Fibroblast of peridontal ligament (primary cell): ENCODE measurements around the gene CCDC85A.

Experiments
- DNase-seq: peaks from one replicate; pipeline ENCODE4 v3.0.0-alpha.2; 2010; ENCODE audit errors: extremely low read depth

Gene CCDC85A

DNA sequence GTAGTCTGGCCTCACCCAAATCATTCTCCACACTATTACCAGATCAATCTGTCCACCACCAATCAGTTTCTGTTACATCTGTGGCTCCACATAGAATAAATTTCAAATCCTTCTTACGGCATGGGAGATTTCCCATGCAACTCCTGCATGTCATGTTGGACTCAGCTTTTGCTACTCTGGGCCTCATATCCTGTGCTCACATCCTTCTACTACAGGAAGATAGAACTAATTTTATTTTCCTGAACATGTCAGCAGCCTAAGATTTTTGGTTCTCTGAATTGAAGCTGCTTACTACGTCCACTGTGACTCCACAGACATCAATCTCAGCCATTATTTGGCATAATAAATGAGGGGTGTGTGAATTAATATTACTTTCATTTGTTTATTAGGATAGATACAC, 181.1 kb downstream of the CCDC85A start:
- DNase-seq = no peak

DNA sequence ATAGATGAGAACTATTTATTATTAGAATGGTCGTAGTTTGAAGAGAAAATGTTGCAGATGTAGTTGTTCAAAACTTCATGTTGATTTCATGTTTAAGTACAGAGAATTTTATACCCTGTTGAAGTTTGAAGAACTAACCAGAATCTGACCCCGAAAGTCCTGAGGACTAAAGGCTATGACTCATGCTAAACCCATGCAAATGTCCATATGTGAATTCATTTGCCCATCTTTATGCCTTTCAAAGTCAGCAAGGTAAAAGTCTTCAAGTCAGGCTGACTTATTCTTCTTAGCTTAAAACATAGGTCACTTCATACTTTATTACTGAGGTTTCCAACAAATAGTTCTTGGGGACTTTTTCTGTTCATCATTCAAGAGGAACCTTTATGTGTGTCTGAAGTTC, 185.5 kb downstream of the CCDC85A start:
- DNase-seq = no peak

GRCh38 chr2:56372071-56372656, 188.4 kb downstream of the CCDC85A start:
- no peak for DNase-seq

DNA sequence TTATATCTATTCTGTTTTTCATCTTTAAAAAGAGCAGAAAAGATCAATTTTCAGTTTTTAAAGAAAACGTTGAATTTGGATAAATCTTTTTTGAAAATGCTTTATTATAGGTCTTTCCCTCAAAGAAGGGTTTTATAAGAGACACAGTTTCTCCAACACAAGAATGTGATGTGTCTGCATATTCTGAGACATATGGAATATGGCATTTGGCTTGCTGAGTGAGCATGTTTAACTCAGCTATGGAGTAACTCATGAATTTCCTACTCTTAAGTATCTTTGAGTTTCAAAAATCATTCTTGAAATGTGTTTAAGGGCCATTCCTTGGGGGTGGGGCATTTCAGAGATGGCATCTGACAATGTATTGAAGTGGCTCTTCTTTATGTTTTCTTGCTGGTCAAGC, 191.5 kb downstream of the CCDC85A start:
- no peak for DNase-seq

- peak; percentile 8 for DNase-seq
These were observed 193.2 kb downstream of the CCDC85A start for GRCh38 chr2:56376699-56377665.

- no peak for DNase-seq
These were observed 195.3 kb downstream of the CCDC85A start for GRCh38 chr2:56379066-56379465.

GRCh38 chr2:56380861-56381260, 197.1 kb downstream of the CCDC85A start:
- no peak for DNase-seq

DNA sequence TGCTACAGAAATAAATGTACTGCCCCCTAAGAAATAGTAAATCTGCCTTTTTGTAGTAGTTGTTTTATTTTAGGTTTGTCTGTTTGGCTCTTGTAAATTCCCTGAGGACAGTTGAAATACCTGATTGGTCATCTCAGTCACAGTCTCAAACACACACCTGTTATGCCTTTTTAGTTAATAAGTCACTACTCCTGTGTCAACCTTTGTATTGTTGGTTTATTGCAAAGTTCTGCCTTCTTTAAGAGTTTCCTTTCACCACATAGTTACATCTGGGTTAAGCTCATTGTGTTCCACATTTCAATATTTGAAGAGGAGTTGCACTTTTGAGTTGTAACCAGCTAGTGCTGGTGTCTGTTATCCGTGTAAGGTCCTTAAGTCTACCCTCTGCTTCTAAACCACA, 198.7 kb downstream of the CCDC85A start:
- DNase-seq = no peak

DNA sequence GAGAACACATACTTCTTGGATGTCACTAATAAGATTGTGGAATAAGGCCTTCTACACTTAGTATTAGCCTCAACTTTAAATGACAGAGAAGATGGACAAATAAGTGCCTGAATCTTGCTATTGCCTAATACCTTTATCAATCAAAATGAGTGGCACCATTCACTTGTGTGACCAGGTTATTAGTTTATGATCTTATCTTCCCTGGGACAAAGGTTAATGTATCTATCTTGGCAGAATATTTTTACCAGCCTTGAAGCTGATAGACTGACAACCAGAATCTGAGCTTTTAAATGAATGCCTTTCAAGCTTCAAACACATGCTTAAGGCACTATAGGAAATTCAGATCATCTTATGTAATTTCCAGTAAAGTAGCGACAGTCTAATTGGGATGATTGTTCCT, 202.9 kb downstream of the CCDC85A start:
- no peak for DNase-seq

- no peak for DNase-seq
These were observed 206.9 kb downstream of the CCDC85A start for GRCh38 chr2:56390644-56391043.

- no peak for DNase-seq
These were observed 226.3 kb downstream of the CCDC85A start for GRCh38 chr2:56410140-56410539.

DNA sequence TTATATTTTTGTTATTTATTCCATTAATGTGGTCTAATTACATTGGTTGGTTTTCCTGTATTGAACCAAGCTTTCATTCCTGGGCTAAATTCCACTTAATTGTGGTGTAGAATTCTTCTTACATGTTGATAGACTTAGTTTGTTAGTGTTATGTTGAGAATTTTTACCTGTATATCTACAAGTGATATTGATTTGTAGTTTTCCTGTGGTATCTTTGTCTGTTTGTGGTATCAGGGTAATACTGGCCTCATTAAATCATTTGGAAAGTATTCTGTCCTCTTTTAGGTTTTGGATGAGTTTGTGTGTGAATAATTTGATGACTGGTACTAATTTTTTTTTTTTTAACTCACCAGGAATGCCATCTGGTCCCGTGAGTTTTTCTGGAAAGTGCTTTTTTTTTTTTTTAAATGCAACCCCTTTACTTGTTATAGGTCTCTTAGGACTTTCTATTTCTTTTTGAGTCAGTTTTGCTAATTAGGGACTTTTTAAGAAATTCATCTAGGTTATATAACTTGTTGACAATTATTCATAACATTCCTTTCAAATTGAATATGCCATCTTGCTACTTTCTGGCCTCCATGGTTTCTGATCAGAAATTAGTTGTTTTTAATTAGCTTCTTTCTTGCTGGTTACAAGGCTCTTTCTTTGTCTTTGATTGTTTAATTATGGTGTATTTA, 232.8 kb downstream of the CCDC85A start:
- DNase-seq = no peak
